ENCODE results near the gene CFAP157.

CFAP157 gene

GRCh38 chr9:127716412-127716811 is 9.6 kb downstream of the CFAP157 start:
- DNase-seq = no peak

GRCh38 chr9:127717766-127718165 is 11.0 kb downstream of the CFAP157 start:
- DNase-seq = no peak

DNA sequence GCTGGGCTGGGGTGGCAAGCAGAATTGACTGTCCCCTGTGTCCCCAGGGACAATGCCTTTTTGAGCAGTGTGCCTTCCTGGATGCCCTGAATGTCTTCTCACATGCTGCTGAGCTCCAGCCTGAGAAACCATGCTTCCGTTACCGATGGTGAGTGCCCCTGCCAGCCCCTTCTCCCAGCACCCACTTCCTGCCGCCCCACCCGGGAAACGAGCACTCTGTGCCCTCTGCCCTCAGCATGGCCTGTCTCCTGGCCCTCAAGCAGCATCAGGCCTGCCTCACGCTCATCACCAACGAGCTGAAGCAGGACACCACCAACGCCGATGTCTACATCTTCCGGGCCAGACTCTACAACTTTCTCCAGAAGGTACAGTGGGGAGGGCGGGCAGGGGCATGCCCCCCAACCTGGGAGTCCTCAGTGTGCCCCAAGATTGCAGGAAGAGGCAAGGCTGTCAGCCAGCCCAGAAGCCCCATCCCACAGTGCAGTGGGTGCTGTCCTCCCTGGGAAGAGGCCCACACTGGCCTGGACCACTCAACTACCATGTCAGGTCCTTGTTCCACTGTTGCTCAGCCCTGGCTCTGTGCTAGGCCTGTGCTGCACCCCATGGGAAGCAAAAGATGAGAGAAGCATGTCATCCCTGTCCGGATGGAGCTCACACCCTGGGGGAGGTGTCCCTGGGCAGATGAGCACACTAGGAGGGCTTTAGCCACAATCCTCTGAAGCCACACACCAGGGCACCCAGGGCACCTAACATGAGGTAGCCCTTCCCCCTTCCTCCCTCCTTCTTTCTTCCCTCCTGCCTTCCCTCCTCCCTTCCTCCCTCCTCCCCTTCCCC is 13.5 kb downstream of the CFAP157 start:
- no peak for DNase-seq

GRCh38 chr9:127720865-127721227 is 14.1 kb downstream of the CFAP157 start:
- no peak for DNase-seq

- DNase-seq = no peak
Measured at GRCh38 chr9:127721391-127721821, 14.6 kb downstream of the CFAP157 start.

DNA sequence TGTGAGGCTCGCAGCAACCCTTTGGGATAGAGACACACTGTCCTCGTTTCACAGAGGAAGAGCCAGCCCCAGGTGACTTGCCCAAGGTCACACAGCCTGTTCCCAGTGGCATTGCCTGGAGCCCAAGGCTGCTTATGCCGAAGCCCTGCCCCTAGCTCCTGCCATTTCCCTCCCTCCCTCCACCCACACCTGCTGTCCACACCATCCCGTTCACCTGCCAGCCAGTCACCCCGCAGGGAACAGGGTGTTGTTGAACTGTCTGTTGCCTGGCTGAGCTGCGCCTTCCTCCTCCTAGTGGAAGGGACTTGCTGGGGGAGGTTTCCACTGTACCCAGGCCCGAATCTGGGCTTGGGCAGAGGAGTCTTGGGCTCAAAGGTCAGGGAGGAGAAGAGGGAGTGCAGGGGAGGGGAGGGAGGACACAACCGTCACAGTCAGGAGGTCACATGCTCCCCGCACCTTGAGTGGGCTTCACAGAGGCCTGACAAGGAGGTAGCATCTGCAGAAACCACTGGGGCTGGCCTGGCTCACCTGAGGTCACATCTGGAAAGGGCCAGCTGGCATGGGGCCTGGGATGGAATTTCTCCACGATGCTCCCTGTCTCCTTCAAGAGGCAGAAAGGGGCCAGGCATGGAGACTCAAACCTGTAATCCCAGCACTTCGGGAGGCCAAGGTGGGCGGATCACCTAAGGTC is 15.4 kb downstream of the CFAP157 start:
- DNase-seq = no peak

DNA sequence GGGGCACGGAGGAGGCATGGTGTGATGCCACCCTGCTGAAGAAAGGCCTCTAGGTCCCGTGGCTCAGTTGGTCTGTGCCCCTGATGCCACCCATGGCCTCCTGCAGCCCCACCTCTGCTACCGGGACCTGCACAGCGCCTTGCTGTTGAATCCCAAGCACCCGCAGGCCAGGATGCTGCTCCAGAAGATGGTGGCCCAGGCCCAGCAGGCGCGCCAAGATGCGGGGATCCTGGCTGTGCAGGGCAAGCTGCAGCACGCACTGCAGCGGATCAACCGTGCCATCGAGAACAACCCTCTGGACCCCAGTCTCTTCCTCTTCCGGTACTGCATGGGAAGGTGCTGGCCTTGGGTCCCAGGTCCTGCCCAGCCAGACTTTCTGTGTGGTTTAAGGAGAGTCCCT is 16.2 kb downstream of the CFAP157 start:
- no peak for DNase-seq

DNA sequence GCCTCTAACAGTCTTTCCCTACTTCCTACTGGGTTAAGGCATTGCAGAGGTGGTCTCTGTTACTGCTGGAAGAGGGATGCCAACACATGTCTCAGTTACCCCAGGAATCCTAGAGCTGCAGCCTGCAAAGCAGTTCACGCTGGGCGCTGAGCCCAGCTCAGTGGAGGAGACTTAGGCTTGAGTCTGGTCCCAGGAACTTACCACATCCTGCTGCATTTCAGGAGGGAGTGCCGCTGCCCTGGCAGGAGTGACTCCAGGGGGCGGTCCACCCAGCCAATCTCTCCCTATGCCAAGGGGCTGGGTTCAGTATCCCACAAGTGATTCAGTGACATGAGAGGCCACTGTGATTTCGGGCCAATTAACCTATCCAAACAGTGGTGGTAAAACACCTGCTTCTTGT is 16.7 kb downstream of the CFAP157 start:
- DNase-seq = no peak

DNA sequence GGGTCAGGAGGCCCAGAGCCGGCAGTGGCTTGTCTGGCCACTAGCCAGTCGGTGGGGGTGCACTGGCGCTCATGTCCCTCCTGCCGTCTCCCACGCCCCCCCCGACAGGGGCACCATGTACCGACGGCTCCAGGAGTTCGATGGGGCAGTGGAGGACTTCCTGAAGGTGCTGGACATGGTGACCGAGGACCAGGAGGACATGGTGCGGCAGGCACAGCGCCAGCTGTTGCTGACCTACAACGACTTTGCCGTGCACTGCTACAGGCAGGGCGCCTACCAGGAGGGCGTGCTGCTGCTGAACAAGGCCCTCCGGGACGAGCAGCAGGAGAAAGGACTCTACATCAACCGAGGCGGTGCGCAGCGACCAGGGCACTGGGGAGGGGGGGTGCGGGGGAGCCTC is 17.2 kb downstream of the CFAP157 start:
- no peak for DNase-seq

GRCh38 chr9:127726871-127727270 is 20.1 kb downstream of the CFAP157 start:
- DNase-seq = peak; percentile 15

- DNase-seq = no peak
Measured at GRCh38 chr9:127728808-127729207, 22.0 kb downstream of the CFAP157 start.

GRCh38 chr9:127729522-127730256 is 22.9 kb downstream of the CFAP157 start:
- DNase-seq = no peak

DNA sequence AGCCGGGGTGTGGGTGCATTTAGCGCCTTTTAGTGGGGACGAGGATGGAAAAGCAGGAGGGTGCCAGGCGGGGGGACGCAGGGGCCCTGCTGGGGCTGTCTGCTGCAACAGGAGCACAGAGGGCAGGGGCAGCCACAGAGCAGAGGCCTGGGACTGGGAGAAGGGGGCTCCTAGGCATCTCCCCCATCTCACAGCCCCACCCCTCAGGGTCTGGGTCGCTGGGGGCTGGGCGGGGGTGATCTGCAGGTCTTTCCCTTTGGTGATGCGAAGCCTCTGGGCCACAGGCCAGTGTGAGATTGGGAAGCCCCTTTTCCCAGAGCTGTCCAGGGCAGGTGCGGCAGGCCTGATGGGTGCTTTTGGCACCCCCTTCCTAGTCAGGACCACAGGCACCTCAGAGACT is 23.5 kb downstream of the CFAP157 start:
- DNase-seq = no peak

DNA sequence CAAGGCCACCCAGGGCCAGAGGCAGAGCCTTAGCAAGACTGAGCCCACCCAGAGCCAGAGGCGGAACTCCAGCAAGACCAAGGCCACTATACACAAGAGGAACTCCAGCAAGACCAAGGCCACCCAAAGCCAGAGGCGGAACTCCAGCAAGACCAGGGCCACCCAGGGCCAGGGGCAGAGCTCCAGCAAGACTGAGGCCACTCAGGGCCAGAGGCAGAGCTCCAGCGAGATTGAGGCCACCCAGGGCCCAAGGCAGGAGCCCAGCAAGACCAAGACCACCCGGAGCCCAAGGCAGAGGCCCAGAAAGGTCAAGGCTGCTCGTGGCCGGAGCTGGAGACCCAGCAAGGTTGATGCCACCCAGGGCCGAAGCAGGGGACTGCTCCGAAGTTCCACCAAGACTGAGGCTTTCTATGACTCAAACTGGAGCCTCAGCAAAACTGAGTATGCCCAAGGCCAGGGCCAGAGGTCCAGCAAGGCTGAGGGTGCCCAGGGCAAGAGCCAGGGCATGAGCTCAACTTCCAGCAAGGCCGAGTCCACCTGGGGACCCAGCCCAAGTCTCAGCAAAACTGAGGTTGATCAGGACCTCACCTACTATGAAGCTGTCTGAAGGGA is 24.1 kb downstream of the CFAP157 start:
- no peak for DNase-seq

- DNase-seq = no peak
Measured at GRCh38 chr9:127731938-127732337, 25.1 kb downstream of the CFAP157 start.

GRCh38 chr9:127732444-127732843 is 25.7 kb downstream of the CFAP157 start:
- peak; percentile 15 for DNase-seq

DNA sequence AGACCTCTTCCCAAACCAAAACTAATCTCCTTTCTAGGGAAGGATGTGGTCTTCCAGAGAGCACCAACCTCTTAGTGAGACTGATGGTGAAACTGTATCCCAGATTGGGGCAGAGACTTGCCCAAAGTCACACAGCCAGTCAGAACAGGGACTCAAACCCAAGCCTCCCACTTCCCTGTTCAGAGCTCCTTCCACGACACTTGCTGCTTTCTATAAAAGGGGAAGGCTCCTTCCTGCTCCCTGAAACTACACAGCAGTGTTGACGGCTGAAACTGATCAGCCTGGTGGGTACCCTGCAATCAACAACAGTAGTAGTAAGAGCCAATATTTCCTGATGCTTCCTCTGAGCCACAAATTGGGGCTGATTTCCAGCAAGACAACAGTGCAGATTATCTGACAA is 26.8 kb downstream of the CFAP157 start:
- no peak for DNase-seq

DNA sequence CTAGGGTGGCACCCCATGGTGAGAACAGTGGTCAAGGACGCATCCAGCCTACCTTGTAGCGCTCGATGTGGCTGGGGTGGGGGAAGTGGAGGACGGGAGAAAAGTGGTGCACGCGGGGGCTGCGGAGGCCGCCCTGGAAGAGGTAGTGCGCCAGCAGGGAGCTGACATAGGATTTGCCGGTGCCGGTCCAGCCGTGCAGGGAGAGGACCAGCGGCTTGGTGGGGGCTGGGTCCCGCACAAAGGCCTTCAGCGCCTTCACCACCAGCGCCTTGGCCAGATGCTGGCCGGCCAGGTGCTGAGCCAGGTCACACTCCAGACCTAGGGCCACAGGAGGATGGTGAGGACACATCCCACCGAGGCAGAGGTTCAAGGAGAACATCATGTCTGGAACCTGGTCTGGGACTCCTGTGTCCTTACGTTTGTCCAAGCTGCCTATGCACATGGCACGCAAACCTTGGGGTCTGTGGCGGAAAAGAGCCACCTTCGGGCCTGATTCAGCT is 27.5 kb downstream of the CFAP157 start:
- no peak for DNase-seq

- peak; percentile 99 for DNase-seq
Measured at GRCh38 chr9:127734747-127735529, 28.1 kb downstream of the CFAP157 start, which contains the start of gene TOR2A. TSS of gene TOR2A (minus strand) at chr9:127735294. CDS start at chr9:127735270, 24 bp downstream.

- no peak for DNase-seq
Measured at GRCh38 chr9:127735530-127736185, 28.9 kb downstream of the CFAP157 start.

- DNase-seq = no peak
Measured at GRCh38 chr9:127738666-127739065, 31.9 kb downstream of the CFAP157 start.

All from right hindlimb (tissue), 1 donor.